GM19463 (cell line): ENCODE results near the gene BSPRY.
"Not testable (repeated sequence)": the region's sequence is repeated elsewhere in the genome, so short reads cannot be mapped to it uniquely, and the experiment has no call there.

ENCODE experiments used
- ATAC-seq: cut with Tn5 transposase; IDR thresholded peaks from one replicate; pipeline ENCODE4 v1.9.1; 2021; ENCODE audit warnings: mild to moderate bottlenecking, moderate library complexity; ENCODE audit not compliant: unreplicated experiment

Gene BSPRY

DNA sequence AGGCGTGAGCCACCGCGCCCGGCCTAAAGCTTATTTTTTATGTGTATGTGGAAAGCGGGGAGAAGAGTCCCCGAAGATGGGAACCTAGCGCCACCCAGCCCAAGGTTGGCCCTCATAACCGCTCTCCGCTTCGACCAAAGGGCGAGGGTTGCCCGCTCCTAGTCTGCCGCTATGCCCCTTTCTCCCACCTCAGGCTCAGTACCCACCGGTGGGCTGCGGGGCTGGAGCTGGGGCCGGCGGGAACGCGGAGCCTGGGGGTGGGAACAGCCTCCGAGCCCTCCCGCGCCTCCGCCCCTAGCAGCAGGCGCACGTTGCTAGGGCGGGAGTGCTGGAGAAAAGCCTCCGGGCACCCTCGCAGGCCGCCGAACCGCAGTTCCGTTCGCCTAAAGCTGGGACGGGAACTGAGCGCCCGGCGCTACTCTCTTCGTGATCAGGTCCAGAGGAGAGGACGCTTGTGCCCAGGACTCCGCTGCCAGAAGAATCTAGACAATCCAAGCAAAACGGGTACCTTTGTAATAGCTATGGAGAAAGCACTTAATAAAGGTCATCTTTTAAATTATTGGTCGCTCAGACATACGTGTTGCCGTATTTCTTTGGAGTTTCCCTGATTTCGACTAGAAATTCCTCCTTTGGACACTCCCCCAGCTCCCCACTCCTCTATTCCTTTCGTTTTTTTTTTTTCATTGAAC lies 9.2 kb upstream of the BSPRY start, which contains the start of gene WDR31:
Gene WDR31 (minus strand): TSS at position 265 of the 689 bp plus-strand sequence. CDS start 8,253 bp downstream, outside the sequence.
- peak; percentile 98 for ATAC-seq

GRCh38 chr9:113341712-113342410 lies 7.5 kb upstream of the BSPRY start:
- no peak for ATAC-seq

DNA sequence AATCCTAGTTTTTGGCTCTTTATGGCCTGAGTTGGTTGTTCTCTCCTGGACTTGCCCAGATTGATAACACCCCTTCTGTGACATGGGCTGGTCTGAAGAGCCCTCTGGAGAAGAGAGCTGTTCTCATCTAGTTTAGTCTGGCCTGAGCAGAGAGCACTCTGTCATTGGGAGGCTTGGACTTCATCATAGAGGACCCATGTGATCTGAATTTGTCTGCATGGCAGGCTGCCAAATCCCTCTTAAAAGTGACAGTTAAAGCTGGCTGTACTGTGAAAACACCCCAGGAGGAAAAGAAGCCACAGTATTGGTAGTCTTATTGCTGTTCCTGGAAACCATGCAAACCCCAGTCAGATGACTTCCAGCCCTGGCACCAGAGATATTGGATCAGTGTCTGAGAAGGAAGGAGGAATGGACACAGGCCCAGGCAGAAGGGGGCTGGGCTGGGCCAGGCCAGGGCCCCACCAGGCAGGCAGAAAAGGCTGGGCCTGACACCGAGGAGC lies 5.6 kb upstream of the BSPRY start:
- no peak for ATAC-seq

GRCh38 chr9:113345190-113345589 lies 4.2 kb upstream of the BSPRY start:
- no peak for ATAC-seq

DNA sequence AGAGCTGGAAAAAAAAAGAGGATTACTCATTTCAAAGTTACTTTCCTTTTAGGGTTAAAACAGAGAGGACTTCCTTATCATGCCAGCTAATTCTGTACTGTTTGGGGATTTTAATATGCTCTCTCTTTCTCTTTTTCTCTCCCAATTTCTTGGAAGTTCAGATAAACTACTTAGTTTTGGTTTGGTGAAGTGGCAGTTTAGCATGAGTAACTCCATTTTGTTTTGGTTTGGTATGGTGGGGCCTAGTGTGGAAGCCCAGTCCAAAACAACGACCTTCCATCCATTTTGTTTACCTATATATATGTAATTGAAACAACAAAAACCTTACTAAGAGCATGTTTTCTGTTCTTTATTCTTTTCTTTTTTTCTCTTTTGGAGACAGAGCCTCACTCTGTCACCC lies 3.7 kb upstream of the BSPRY start:
- ATAC-seq, result no peak

GRCh38 chr9:113348437-113348836 lies 904 bp upstream of the BSPRY start:
- ATAC-seq, result no peak

DNA sequence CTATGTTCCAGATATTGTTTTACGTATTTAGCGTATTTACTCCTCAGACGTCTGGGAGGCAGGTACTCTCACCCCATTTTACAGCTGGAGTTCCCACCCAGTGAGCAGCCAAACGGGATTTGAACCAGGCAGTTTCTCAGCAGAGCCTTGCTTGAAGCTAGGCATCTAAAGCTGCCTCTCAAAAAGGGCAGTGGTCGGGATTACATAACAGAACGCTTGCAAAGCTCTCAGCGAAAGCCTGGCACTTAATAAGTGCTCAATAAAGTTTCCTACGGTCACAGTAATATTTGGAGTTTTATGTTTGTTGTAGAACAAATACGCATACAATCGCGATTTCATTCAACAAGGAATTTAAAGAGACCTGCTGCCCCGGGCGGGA lies 286 bp upstream of the BSPRY start:
- no peak for ATAC-seq

DNA sequence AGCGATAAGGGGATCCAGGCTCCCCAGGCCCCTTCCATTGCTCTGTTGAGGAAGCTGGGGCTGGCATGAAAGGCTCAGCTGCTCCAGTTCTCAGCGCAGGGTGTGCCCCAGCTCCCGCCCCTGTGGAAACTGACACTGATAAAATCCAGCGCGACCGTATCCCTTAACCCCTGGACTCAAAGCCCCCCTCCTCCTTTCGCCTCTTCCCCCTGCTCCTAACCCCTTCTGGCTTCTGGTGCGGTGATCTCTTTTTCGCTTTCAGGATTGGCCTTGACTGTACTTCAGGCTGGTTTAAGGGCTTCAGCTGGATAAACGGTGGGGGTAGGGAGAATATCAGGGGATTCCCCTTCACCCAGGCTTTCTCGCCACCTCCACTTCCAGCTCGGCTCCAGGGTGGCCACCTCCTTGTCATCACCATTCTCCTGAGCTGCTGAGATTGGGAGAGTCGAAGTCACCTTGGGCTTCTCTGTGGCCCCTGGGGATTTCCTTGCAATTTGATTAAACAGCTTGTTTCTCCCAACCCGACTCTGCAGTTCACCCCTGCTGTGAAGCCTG lies 843 bp downstream of the BSPRY start:
- no peak for ATAC-seq

- ATAC-seq, result peak; percentile 34
These were observed 1.6 kb downstream of the BSPRY start for GRCh38 chr9:113350937-113351336.

DNA sequence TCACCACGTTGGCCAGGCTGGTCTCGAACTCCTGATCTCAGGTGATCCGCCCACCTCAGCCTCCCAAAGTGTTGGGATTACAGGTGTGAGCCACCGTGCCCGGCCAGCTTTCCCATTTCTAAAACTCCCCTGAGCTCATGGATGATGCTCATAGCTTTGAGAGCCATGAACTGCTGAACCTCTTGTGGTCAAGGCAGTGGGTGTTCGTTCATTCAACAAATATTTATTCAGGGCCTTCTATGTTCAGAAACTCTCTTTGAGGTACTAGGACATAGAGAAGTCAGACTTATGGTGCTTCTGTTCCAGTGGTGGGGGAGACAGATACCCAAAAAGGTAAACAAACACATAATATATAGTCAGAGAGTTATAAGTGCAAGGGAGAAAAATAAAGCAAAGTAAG lies 2.7 kb downstream of the BSPRY start:
- no peak for ATAC-seq

- ATAC-seq, result no peak
These were observed 3.1 kb downstream of the BSPRY start for GRCh38 chr9:113352411-113352810.

- no peak for ATAC-seq
These were observed 5.8 kb downstream of the BSPRY start for GRCh38 chr9:113355040-113355596.

DNA sequence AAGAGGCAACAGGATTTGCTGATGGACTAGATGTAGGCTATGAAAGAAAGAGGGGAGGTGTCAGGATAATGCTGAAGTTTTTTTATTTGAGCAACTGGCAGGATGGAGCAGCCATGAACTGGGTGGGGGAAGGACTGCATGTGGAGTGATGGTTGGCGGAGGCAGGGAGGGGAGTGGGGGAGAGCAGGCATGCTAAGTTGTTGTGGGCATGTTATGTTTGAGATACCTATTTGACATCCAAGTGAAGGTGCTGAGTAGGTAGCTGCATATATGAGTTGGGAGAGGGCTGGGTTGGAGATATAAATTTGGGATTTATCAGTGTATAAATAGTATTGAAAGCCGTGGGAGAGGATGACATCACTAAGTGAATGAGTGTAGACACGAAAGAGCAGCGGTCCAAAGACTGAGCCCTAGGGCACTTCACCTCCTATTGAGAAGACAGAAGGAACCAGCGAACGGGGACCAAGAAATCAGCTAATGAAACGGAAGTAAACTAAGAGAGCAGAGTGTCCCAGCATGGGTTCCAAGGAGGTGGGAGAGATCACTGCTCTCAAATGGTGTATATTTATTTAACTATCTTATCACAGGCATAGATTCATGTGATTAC lies 7.4 kb downstream of the BSPRY start:
- no peak for ATAC-seq

- no peak for ATAC-seq
These were observed 10.0 kb downstream of the BSPRY start for GRCh38 chr9:113359385-113359784.

DNA sequence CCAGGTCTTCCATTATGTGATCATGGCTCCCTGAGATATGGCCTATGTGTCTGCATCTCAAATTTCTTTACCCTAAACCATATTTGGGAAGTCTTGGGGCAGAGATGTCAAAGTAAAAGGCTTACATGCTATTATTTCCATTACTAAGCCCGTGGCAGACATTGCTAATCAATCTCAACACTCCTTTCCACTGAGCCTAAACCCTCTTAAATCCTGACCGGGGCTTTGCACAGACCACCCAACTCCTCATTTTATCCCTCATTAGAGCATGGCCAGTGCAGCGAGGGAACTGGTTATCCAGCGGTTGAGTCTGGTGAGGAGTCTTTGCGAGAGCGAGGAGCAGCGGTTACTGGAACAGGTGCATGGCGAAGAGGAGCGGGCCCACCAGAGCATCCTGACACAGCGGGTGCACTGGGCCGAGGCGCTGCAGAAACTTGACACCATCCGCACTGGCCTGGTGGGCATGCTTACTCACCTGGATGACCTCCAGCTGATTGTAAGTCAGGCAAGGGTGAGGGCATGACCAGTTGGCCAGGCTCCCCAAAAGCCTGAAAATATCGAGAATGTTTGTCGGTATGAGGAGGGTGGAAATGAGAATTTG lies 11.0 kb downstream of the BSPRY start:
- ATAC-seq, result no peak

GRCh38 chr9:113361304-113362018 lies 12.1 kb downstream of the BSPRY start:
- no peak for ATAC-seq

DNA sequence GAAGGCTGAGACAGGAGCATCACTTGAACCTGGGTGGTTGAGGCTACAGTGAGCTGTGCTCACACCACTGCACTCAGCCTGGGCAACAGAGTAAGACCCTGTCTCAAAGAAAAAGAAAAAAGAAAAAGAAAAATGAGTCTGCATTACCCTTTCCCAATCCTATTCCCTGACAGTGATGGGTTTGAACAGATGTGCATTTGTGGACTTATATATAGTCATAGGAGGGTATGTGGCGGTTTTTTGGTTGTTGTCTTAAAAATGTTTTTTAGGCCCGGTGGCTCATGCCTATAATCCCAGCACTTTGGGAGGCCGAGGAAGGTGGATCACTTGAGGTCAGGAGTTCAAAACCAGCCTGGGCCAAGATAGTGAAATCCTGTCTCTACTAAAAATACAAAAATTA lies 14.0 kb downstream of the BSPRY start:
- no peak for ATAC-seq

DNA sequence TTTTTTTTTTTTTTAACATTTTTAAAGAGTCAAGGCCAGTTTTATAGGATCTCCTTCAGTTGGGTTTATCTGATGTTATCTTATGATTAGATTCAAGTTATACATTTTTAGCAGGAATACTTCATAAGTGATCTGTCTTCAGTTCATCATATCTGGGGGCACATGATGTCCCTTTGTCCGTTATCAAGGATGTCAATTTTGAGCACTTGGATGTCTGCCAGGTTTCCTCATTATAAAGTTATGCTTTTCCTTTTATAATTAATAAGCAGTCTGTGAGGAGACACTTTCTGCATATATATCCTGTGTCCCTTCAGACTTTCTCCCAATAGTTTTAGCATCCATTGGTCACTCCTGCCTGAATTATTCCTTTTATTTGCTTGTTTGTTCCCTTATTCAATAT lies 15.6 kb downstream of the BSPRY start:
- ATAC-seq, result no peak

- not testable (repeated sequence) for ATAC-seq
These were observed 16.3 kb downstream of the BSPRY start for GRCh38 chr9:113365652-113366051.

- no peak for ATAC-seq
These were observed 19.1 kb downstream of the BSPRY start for GRCh38 chr9:113368348-113368981.
